ENCODE measurements around the gene ABO.

- TF ChIP-seq CTCF (IDR thresholded peaks at IDR 0.05 in 2 of 3, conservative IDR thresholded peaks at IDR 0.05 in 1 of 3; ENCODE audit: control insufficient read depth in 2 of 3, extremely low read depth in 1 of 3, insufficient read depth in 1 of 3, low read depth in 3 of 3, low read length in 3 of 3): no peak
- TF ChIP-seq ESRRA (IDR thresholded peaks at IDR 0.05; ENCODE audit: low read length): no peak
- no peak for TF ChIP-seq EP300 (IDR thresholded peaks at IDR 0.05; ENCODE audit: borderline replicate concordance in 1 of 2, control insufficient read depth in 1 of 2, low read depth in 2 of 2, low read length in 2 of 2)
- no peak for TF ChIP-seq POLR2A (IDR thresholded peaks at IDR 0.05; ENCODE audit: low read depth, low read length)
- TF ChIP-seq CHD4 (IDR thresholded peaks at IDR 0.05): no peak
- TF ChIP-seq RAD21 (IDR thresholded peaks at IDR 0.05; ENCODE audit: insufficient read depth, low read depth, low read length): no peak
- TF ChIP-seq TAF1 (IDR thresholded peaks at IDR 0.05; ENCODE audit: borderline replicate concordance, low read depth, low read length): no peak
- no peak for TF ChIP-seq JUNB (IDR thresholded peaks at IDR 0.05)
Measured at GRCh38 chr9:133274236-133275104, 531 bp downstream of the ABO start.

All from GM12878 (cell line).